Neural crest cell (in vitro differentiated cells): ENCODE results near the gene EHBP1. TPM values are rescaled to one million over a fixed set of nuclear protein-coding genes. Genes with fewer than 3 reads are reported as not detected.
A peak's percentile ranks its signal among the peaks of the same experiment; 100 is the strongest.

Experiments
- DNase-seq: peaks from one replicate; pipeline ENCODE4 v3.0.0; 2021; ENCODE audit warnings: low read depth, mixed read lengths, low spot score
- H3K27ac Mint-ChIP-seq: one replicate; pipeline ENCODE4 v1.8.0; 2021; ENCODE audit warnings: mild to moderate bottlenecking, mixed read lengths; ENCODE audit not compliant: unreplicated experiment
- H3K27me3 Mint-ChIP-seq: 2 replicates; pipeline ENCODE4 v1.8.0; 2021; ENCODE audit warnings: low read depth, mild to moderate bottlenecking, mixed read lengths
- H3K36me3 Mint-ChIP-seq: 2 replicates; pipeline ENCODE4 v1.8.0; 2021; ENCODE audit warnings: low read depth, mild to moderate bottlenecking, mixed read lengths
- H3K4me1 Mint-ChIP-seq: 2 replicates; pipeline ENCODE4 v1.8.0; 2021; ENCODE audit warnings: mixed read lengths
- H3K4me3 Mint-ChIP-seq: one replicate; pipeline ENCODE4 v1.8.0; 2021; ENCODE audit warnings: mild to moderate bottlenecking, mixed read lengths
- H3K9me3 Mint-ChIP-seq: 2 replicates; pipeline ENCODE4 v1.8.0; 2021; ENCODE audit warnings: mixed read lengths
- CTCF ChIP-seq: fragments of 200-600 bp; sonication (generic); conservative IDR thresholded peaks from 2 replicates; pipeline ENCODE4 v1.5.0; 2021; ENCODE audit warnings: antibody characterized with exemption, mild to moderate bottlenecking
- total RNA-seq: library from RNA; stranded (reverse); gene quantifications from 2 replicates; pipeline ENCODE4 v1.2.1, GENCODE V29; 2021

EHBP1 gene
- total RNA-seq, 1 donor from 2014 or later: 42.3 TPM

GRCh38 chr2:62817348-62817747 lies 111.8 kb downstream of the EHBP1 start:
- Mint-ChIP-seq H3K4me1 (no peaks in the 10 kb centered on the region), H3K36me3 (peaks cover 2% of the 10 kb centered on the region), H3K9me3 (peaks cover 3% of the 10 kb centered on the region), H3K27me3 (no peaks in the 10 kb centered on the region), H3K27ac (peak overlapping the region; percentile 51), H3K4me3 (no peak overlapping the region)
- no peak for TF ChIP-seq CTCF
- DNase-seq: no peak

GRCh38 chr2:62817995-62818713 lies 112.6 kb downstream of the EHBP1 start:
- no peak overlapping the region for H3K4me3 Mint-ChIP-seq
- H3K36me3 Mint-ChIP-seq: peaks cover 2% of the 10 kb centered on the region
- no peaks in the 10 kb centered on the region for H3K4me1 Mint-ChIP-seq
- H3K9me3 Mint-ChIP-seq: no peaks in the 10 kb centered on the region
- H3K27me3 Mint-ChIP-seq: no peaks in the 10 kb centered on the region
- no peak for TF ChIP-seq CTCF
- no peak for DNase-seq
- no peak overlapping the region for H3K27ac Mint-ChIP-seq

GRCh38 chr2:62822549-62822948 lies 117.0 kb downstream of the EHBP1 start:
- H3K36me3 Mint-ChIP-seq: peaks cover 13% of the 10 kb centered on the region
- no peak for TF ChIP-seq CTCF
- H3K4me3 Mint-ChIP-seq: no peak overlapping the region
- DNase-seq: no peak
- no peak overlapping the region for H3K27ac Mint-ChIP-seq
- peaks cover 3% of the 10 kb centered on the region for H3K4me1 Mint-ChIP-seq
- no peaks in the 10 kb centered on the region for H3K27me3 Mint-ChIP-seq
- H3K9me3 Mint-ChIP-seq: no peaks in the 10 kb centered on the region

- peaks cover 2% of the 10 kb centered on the region for H3K9me3 Mint-ChIP-seq
- H3K4me3 Mint-ChIP-seq: no peak overlapping the region
- H3K36me3 Mint-ChIP-seq: peaks cover 15% of the 10 kb centered on the region
- H3K27me3 Mint-ChIP-seq: no peaks in the 10 kb centered on the region
- peaks cover 3% of the 10 kb centered on the region for H3K4me1 Mint-ChIP-seq
- TF ChIP-seq CTCF: no peak
- DNase-seq: no peak
- no peak overlapping the region for H3K27ac Mint-ChIP-seq
Observed at GRCh38 chr2:62824388-62824787, 118.9 kb downstream of the EHBP1 start.

- TF ChIP-seq CTCF: no peak
- Mint-ChIP-seq H3K27me3 (no peaks in the 10 kb centered on the region), H3K4me3 (no peak overlapping the region), H3K9me3 (peaks cover 4% of the 10 kb centered on the region), H3K4me1 (peaks cover 3% of the 10 kb centered on the region), H3K36me3 (peaks cover 20% of the 10 kb centered on the region), H3K27ac (no peak overlapping the region)
- DNase-seq: no peak
Observed at GRCh38 chr2:62826141-62826540, 120.6 kb downstream of the EHBP1 start.
